Epithelial cell of esophagus (primary cell): Measurements from ENCODE around the gene JCAD.

ENCODE experiments used
- DNase-seq: peaks from one replicate; pipeline ENCODE4 v3.0.0; 2010; ENCODE audit warnings: low read depth
- H3K4me3 ChIP-seq: 2 replicates; pipeline ENCODE4 v1.5.1; 2011; ENCODE audit warnings: mild to moderate bottlenecking, low read length, control low read depth
- TF ChIP-seq, protein P1 (sequence below): IDR thresholded peaks from 2 replicates; pipeline ENCODE4 v1.5.1; 2011; ENCODE audit warnings: low read depth, mild to moderate bottlenecking, low read length, control low read depth, inconsistent platforms; ENCODE audit not compliant: insufficient read depth; ENCODE audit errors: missing control alignments

Gene JCAD

GRCh38 chr10:29977171-29977570, 82.2 kb downstream of the JCAD start:
- TF ChIP-seq, protein P1, sequence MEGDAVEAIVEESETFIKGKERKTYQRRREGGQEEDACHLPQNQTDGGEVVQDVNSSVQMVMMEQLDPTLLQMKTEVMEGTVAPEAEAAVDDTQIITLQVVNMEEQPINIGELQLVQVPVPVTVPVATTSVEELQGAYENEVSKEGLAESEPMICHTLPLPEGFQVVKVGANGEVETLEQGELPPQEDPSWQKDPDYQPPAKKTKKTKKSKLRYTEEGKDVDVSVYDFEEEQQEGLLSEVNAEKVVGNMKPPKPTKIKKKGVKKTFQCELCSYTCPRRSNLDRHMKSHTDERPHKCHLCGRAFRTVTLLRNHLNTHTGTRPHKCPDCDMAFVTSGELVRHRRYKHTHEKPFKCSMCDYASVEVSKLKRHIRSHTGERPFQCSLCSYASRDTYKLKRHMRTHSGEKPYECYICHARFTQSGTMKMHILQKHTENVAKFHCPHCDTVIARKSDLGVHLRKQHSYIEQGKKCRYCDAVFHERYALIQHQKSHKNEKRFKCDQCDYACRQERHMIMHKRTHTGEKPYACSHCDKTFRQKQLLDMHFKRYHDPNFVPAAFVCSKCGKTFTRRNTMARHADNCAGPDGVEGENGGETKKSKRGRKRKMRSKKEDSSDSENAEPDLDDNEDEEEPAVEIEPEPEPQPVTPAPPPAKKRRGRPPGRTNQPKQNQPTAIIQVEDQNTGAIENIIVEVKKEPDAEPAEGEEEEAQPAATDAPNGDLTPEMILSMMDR: no peak
- H3K4me3 ChIP-seq: no peak overlapping the region
- no peak for DNase-seq

GRCh38 chr10:29976134-29976533, 83.3 kb downstream of the JCAD start:
- no peak for DNase-seq
- TF ChIP-seq, protein P1: no peak
- H3K4me3 ChIP-seq: no peak overlapping the region

DNA sequence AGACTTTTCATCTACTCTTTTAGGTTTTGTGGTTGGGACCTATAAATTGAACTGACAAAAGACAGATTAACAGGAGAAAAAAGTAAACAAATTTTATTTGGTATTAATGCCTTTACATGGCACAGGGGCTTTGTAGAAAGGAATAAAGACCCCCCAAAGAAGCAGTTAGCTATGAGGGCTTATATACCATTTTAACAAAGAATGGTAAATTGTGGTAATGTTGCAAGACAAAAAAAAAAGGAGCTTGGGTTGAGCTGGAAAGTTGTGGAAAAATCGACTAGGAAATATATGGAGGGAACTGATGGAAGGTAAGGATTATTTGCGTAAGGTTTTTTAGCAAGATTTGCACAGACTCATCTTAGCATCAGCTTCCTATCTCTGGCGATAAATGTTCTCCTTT, 84.6 kb downstream of the JCAD start:
- TF ChIP-seq, protein P1: no peak
- no peak for DNase-seq
- no peak overlapping the region for H3K4me3 ChIP-seq

- DNase-seq: no peak
- TF ChIP-seq, protein P1: no peak
- H3K4me3 ChIP-seq: no peak overlapping the region
Measured at GRCh38 chr10:29973921-29974320, 85.5 kb downstream of the JCAD start.

DNA sequence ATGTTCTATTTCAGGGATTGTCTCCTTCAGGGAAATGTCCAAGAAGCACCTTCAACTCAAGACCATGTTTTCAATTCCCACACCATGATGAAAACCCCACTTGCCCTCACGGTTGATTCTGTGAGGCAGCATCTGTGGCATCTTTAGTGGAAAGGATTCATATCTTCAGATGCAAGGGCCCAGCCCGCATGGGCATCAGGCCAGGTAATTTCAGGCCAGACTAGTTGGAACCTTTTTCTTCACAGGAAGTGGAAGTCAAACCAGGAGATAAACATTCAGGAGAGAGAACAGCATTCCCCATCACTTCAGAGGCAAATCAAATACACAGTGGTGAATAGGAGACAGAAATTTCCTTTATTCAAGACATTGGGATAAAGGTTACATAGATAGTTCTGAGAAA, 88.8 kb downstream of the JCAD start:
- peak; percentile 25 for DNase-seq
- no peak overlapping the region for H3K4me3 ChIP-seq
- TF ChIP-seq, protein P1: no peak

DNA sequence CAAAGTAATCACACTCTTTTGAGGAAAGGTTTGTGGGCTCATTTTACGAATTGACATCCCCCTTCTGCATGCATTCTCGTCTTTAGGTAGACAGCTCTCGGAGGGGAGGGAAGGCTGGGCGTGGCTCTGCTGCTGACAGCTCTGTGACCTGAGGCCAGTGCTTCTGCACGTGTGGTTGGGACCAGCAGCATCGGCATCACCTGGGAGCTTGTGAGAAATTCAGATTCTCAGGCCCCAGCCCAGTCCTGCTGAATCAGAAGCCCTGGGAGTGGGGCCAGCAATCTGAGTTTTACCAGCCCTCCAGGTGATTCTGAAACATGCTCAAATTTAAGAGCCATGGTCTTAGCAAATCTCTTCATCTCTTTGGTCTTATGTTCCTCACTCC, 89.4 kb downstream of the JCAD start:
- no peak for DNase-seq
- TF ChIP-seq, protein P1: no peak
- no peak overlapping the region for H3K4me3 ChIP-seq

- no peak for DNase-seq
- TF ChIP-seq, protein P1: no peak
- no peak overlapping the region for H3K4me3 ChIP-seq
Measured at GRCh38 chr10:29969255-29970011, 90.0 kb downstream of the JCAD start.
